NT2/D1 (cell line): ENCODE results near the gene GPR108.

Source experiments
- DNase-seq: peaks from one replicate; pipeline ENCODE4 v3.0.0-alpha.2; 2011; ENCODE audit warnings: low read depth, low spot score
- H3K27me3 ChIP-seq: 2 replicates; pipeline ENCODE4 v1.6.0; 2011; ENCODE audit warnings: mild to moderate bottlenecking; ENCODE audit not compliant: insufficient read length, insufficient read depth
- H3K36me3 ChIP-seq: 2 replicates; pipeline ENCODE4 v1.6.1; 2011; ENCODE audit warnings: mild to moderate bottlenecking, low read length, mixed read lengths; ENCODE audit not compliant: insufficient read depth, insufficient read length
- H3K4me1 ChIP-seq: 2 replicates; pipeline ENCODE4 v1.5.1; 2011; ENCODE audit not compliant: insufficient read depth, insufficient read length
- H3K4me3 ChIP-seq: 2 replicates; pipeline ENCODE4 v1.5.1; 2011; ENCODE audit warnings: low read depth; ENCODE audit not compliant: insufficient read length
- H3K9ac ChIP-seq: 2 replicates; pipeline ENCODE4 v1.6.0; 2011; ENCODE audit warnings: low read depth; ENCODE audit not compliant: insufficient read length
- H3K9me3 ChIP-seq: 2 replicates; pipeline ENCODE4 v1.5.1; 2011; ENCODE audit warnings: mild to moderate bottlenecking, low read length; ENCODE audit not compliant: insufficient read depth
- SUZ12 ChIP-seq: IDR thresholded peaks from 2 replicates; pipeline ENCODE4 v1.6.1; 2011; ENCODE audit not compliant: insufficient read length, insufficient read depth; ENCODE audit errors: extremely low read depth
- YY1 ChIP-seq: IDR thresholded peaks from 2 replicates; pipeline ENCODE4 v1.6.1; 2011; ENCODE audit not compliant: insufficient read length, insufficient read depth
- ZNF274 ChIP-seq: IDR thresholded peaks from 2 replicates; pipeline ENCODE4 v1.6.1; 2011; ENCODE audit warnings: mild to moderate bottlenecking, low read depth, low read length

Gene GPR108

GRCh38 chr19:6690160-6690885 is 47.1 kb downstream of the GPR108 start:
- peaks cover 4% of the 10 kb centered on the region for H3K36me3 ChIP-seq
- H3K4me3 ChIP-seq, result no peak overlapping the region
- peaks cover 8% of the 10 kb centered on the region for H3K4me1 ChIP-seq
- no peaks in the 10 kb centered on the region for H3K27me3 ChIP-seq
- TF ChIP-seq ZNF274, result no peak
- no peak for TF ChIP-seq SUZ12
- H3K9me3 ChIP-seq, result no peaks in the 10 kb centered on the region; the same call in 1 of the 2 replicates
- H3K9ac ChIP-seq, result no peak overlapping the region
- DNase-seq, result no peak

GRCh38 chr19:6687114-6687513 is 50.3 kb downstream of the GPR108 start:
- DNase-seq, result no peak
- no peaks in the 10 kb centered on the region for H3K9me3 ChIP-seq
- TF ChIP-seq ZNF274 (no peak), YY1 (no peak)
- H3K27me3 ChIP-seq, result no peaks in the 10 kb centered on the region
- H3K9ac ChIP-seq, result no peak overlapping the region
- no peaks in the 10 kb centered on the region for H3K36me3 ChIP-seq
- H3K4me3 ChIP-seq, result no peak overlapping the region
- peaks cover 6% of the 10 kb centered on the region for H3K4me1 ChIP-seq

GRCh38 chr19:6686628-6686975 is 50.8 kb downstream of the GPR108 start:
- H3K9me3 ChIP-seq, result no peaks in the 10 kb centered on the region
- no peak overlapping the region for H3K9ac ChIP-seq
- no peak for TF ChIP-seq ZNF274
- TF ChIP-seq SUZ12, result no peak
- no peak for TF ChIP-seq YY1
- no peaks in the 10 kb centered on the region for H3K36me3 ChIP-seq
- peaks cover 6% of the 10 kb centered on the region for H3K4me1 ChIP-seq
- DNase-seq, result no peak
- no peaks in the 10 kb centered on the region for H3K27me3 ChIP-seq
- H3K4me3 ChIP-seq, result no peak overlapping the region

GRCh38 chr19:6685962-6686627 is 51.3 kb downstream of the GPR108 start:
- Histone ChIP-seq H3K27me3 (no peaks in the 10 kb centered on the region), H3K36me3 (no peaks in the 10 kb centered on the region), H3K9me3 (no peaks in the 10 kb centered on the region), H3K9ac (no peak overlapping the region), H3K4me3 (no peak overlapping the region), H3K4me1 (peaks cover 6% of the 10 kb centered on the region)
- TF ChIP-seq YY1 (no peak), ZNF274 (no peak), SUZ12 (no peak)
- no peak for DNase-seq

- peaks cover 4% of the 10 kb centered on the region for H3K4me1 ChIP-seq
These were observed 51.9 kb downstream of the GPR108 start for GRCh38 chr19:6685482-6685881.

GRCh38 chr19:6683971-6684370 is 53.4 kb downstream of the GPR108 start:
- no peak for DNase-seq
- Histone ChIP-seq H3K36me3 (no peaks in the 10 kb centered on the region), H3K4me3 (no peak overlapping the region), H3K4me1 (no peaks in the 10 kb centered on the region), H3K9ac (no peak overlapping the region), H3K9me3 (no peaks in the 10 kb centered on the region), H3K27me3 (no peaks in the 10 kb centered on the region)
- no peak for TF ChIP-seq SUZ12

More at GRCh38 chr19:6685482-6685881, 51.9 kb downstream of the GPR108 start:
- Histone ChIP-seq H3K27me3 (no peaks in the 10 kb centered on the region), H3K9ac (no peak overlapping the region), H3K4me3 (no peak overlapping the region), H3K36me3 (no peaks in the 10 kb centered on the region), H3K9me3 (no peaks in the 10 kb centered on the region)
- no peak for DNase-seq
- TF ChIP-seq YY1 (no peak), SUZ12 (no peak), ZNF274 (no peak)

- Histone ChIP-seq H3K36me3 (no peaks in the 10 kb centered on the region), H3K9me3 (no peaks in the 10 kb centered on the region), H3K4me1 (peaks cover under 1% of the 10 kb centered on the region), H3K9ac (no peak overlapping the region), H3K27me3 (no peaks in the 10 kb centered on the region), H3K4me3 (no peak overlapping the region)
- no peak for DNase-seq
- TF ChIP-seq ZNF274 (no peak), SUZ12 (no peak), YY1 (no peak)
These were observed 54.7 kb downstream of the GPR108 start for GRCh38 chr19:6682607-6683128.
